H1 (cell line): ENCODE results near the gene ASAP2. TPM values are rescaled to one million over a fixed set of nuclear protein-coding genes. Genes with fewer than 3 reads are reported as not detected.

Experiments
- CTCF ChIA-PET: fragments of 300-600 bp; sonication (Branson Sonifier 250); formaldehyde crosslinking; loops from one replicate; lab custom pipeline; 2021; ENCODE audit not compliant: partially characterized antibody; lab: Charles Lee
- POLR2A ChIA-PET: fragments of 300-600 bp; sonication (Branson Sonifier 250); formaldehyde crosslinking; loops from one replicate; lab custom pipeline; 2021; ENCODE audit warnings: inconsistent platforms; ENCODE audit not compliant: partially characterized antibody; lab: Charles Lee
- DNase-seq, 2 experiments: peaks; one replicate each; pipeline versions ENCODE4 v3.0.0 to v3.0.0-alpha.2; 2010 to 2022; ENCODE audit warnings: low spot score in 2 of 2, low read depth in 1 of 2, mixed read lengths in 1 of 2
- FAIRE-seq: peaks from 2 replicates; lab custom pipeline; 2011; peaks lifted over from hg19 to GRCh38; lab: Jason Lieb, UNC
- H2AFZ ChIP-seq: 2 replicates; pipeline ENCODE4 v1.8.1; 2012; ENCODE audit warnings: low read length, inconsistent platforms
- H2AK5ac ChIP-seq: 2 replicates; pipeline ENCODE4 v1.6.1; 2013; ENCODE audit warnings: low read depth, low read length
- H2BK120ac ChIP-seq: replicated peaks from 2 replicates; pipeline ENCODE3; 2013; ENCODE audit warnings: low read depth, low read length, inconsistent platforms
- H2BK12ac ChIP-seq: 2 replicates; pipeline ENCODE4 v1.6.1; 2013; ENCODE audit warnings: low read depth, low read length
- H2BK15ac ChIP-seq: 2 replicates; pipeline ENCODE4 v1.6.1; 2013; ENCODE audit warnings: low read length
- H2BK20ac ChIP-seq: 2 replicates; pipeline ENCODE4 v1.6.1; 2013; ENCODE audit warnings: low read length
- H2BK5ac ChIP-seq: 2 replicates; pipeline ENCODE4 v1.6.1; 2013; ENCODE audit warnings: low read depth, low read length
- H3K14ac ChIP-seq: 2 replicates; pipeline ENCODE4 v1.6.1; 2013; ENCODE audit warnings: inconsistent platforms; ENCODE audit not compliant: insufficient read length
- H3K18ac ChIP-seq: 2 replicates; pipeline ENCODE4 v1.6.1; 2013; ENCODE audit warnings: low read length; ENCODE audit errors: extremely low read depth
- H3K23ac ChIP-seq: 2 replicates; pipeline ENCODE4 v1.6.1; 2013; ENCODE audit warnings: inconsistent platforms; ENCODE audit not compliant: insufficient read length
- H3K23me2 ChIP-seq: 2 replicates; pipeline ENCODE4 v1.6.1; 2013; ENCODE audit warnings: low read depth, low read length
- H3K27ac ChIP-seq: 2 replicates; pipeline ENCODE4 v1.6.1; 2011; ENCODE audit warnings: low read depth, low read length, inconsistent platforms
- H3K27me3 ChIP-seq, 4 experiments: replicated peaks in 1 of 4; 1 replicate in 1 of 4; 2 replicates in 3 of 4; pipeline versions ENCODE4 v1.6.1 to v1.8.1; 2011 to 2013; ENCODE audit warnings: low read length in 3 of 4, mild to moderate bottlenecking in 3 of 4, inconsistent platforms in 2 of 4, mixed read lengths in 2 of 4, moderate library complexity in 1 of 4; ENCODE audit not compliant: control insufficient read depth in 3 of 4, insufficient read depth in 3 of 4; ENCODE audit errors: extremely low read depth in 1 of 4
- H3K36me3 ChIP-seq, 4 experiments: 2 replicates each; pipeline versions ENCODE4 v1.6.1 to v1.8.1; 2011 to 2013; ENCODE audit warnings: mild to moderate bottlenecking in 4 of 4, low read length in 3 of 4, moderate library complexity in 2 of 4, control low read depth in 1 of 4, inconsistent platforms in 1 of 4; ENCODE audit not compliant: insufficient read depth in 4 of 4, control insufficient read depth in 2 of 4
- H3K4ac ChIP-seq: replicated peaks from 2 replicates; pipeline ENCODE3; 2013; ENCODE audit warnings: low read length, low read depth, mixed read lengths, inconsistent platforms; ENCODE audit not compliant: insufficient read length
- H3K4me1 ChIP-seq, 4 experiments: replicated peaks in 1 of 4; 1 replicate in 1 of 4; 2 replicates in 3 of 4; pipeline versions ENCODE4 v1.6.1 to v1.8.1; 2011 to 2013; ENCODE audit warnings: low read length in 3 of 4, inconsistent platforms in 2 of 4, mixed read lengths in 1 of 4; ENCODE audit not compliant: insufficient read depth in 4 of 4, control insufficient read depth in 3 of 4
- H3K4me2 ChIP-seq, 2 experiments: 2 replicates each; pipeline versions ENCODE4 v1.6.1 to v1.8.1; 2011 to 2013; ENCODE audit warnings: low read depth in 2 of 2, low read length in 2 of 2, control low read depth in 1 of 2, inconsistent platforms in 1 of 2, mild to moderate bottlenecking in 1 of 2; ENCODE audit not compliant: insufficient read depth in 1 of 2
- H3K4me3 ChIP-seq, 4 experiments: fragments of 200-600, 300-600 bp in 1 of 4; sonication (generic), shearing (Covaris generic), sonication (Bioruptor Twin) in 1 of 4; 2 replicates each; pipeline versions ENCODE4 v1.5.1 to v1.8.1; 2011 to 2016; ENCODE audit warnings: low read length in 4 of 4, low read depth in 3 of 4, control low read depth in 2 of 4, inconsistent platforms in 2 of 4, mild to moderate bottlenecking in 2 of 4, mixed read lengths in 1 of 4, moderate library complexity in 1 of 4; ENCODE audit not compliant: insufficient read depth in 2 of 4; ENCODE audit errors: extremely low read depth in 1 of 4
- H3K56ac ChIP-seq: replicated peaks from 2 replicates; pipeline ENCODE3; 2013; ENCODE audit warnings: low read depth, mild to moderate bottlenecking, mixed read lengths, low read length, inconsistent platforms; ENCODE audit not compliant: insufficient read length
- H3K79me1 ChIP-seq: 2 replicates; pipeline ENCODE4 v1.6.1; 2013; ENCODE audit warnings: low read depth, low read length, control low read depth
- H3K79me2 ChIP-seq, 2 experiments: 2 replicates each; pipeline versions ENCODE4 v1.6.1 to v1.8.1; 2012 to 2013; ENCODE audit warnings: low read length in 2 of 2, mild to moderate bottlenecking in 2 of 2, inconsistent platforms in 1 of 2; ENCODE audit not compliant: insufficient read depth in 2 of 2, control insufficient read depth in 1 of 2
- H3K9ac ChIP-seq, 4 experiments: replicated peaks in 1 of 4; 1 replicate in 1 of 4; 2 replicates in 3 of 4; pipeline versions ENCODE4 v1.6.1 to v1.8.1; 2011 to 2013; ENCODE audit warnings: low read depth in 3 of 4, low read length in 3 of 4, control low read depth in 2 of 4, mild to moderate bottlenecking in 2 of 4, moderate library complexity in 2 of 4, inconsistent platforms in 1 of 4; ENCODE audit errors: extremely low read depth in 1 of 4
- H3K9me3 ChIP-seq, 2 experiments: 2 replicates each; pipeline versions ENCODE4 v1.6.1 to v1.8.1; 2012 to 2013; ENCODE audit warnings: mild to moderate bottlenecking in 2 of 2, moderate library complexity in 2 of 2, control low read depth in 1 of 2, inconsistent platforms in 1 of 2, low read depth in 1 of 2, low read length in 1 of 2, mixed read lengths in 1 of 2; ENCODE audit not compliant: insufficient read depth in 2 of 2
- H4K20me1 ChIP-seq, 2 experiments: replicated peaks in 1 of 2; 2 replicates each; pipeline versions ENCODE3 to v1.8.1; 2011 to 2013; ENCODE audit warnings: inconsistent platforms in 2 of 2, low read length in 2 of 2, mild to moderate bottlenecking in 1 of 2; ENCODE audit not compliant: insufficient read depth in 2 of 2, control insufficient read depth in 1 of 2
- H4K5ac ChIP-seq: 2 replicates; pipeline ENCODE4 v1.6.1; 2013; ENCODE audit warnings: low read length, low read depth, mixed read lengths, inconsistent platforms; ENCODE audit not compliant: insufficient read length
- H4K8ac ChIP-seq: 2 replicates; pipeline ENCODE4 v1.8.0; 2013; ENCODE audit warnings: mild to moderate bottlenecking, moderate library complexity, low read length, inconsistent platforms; ENCODE audit not compliant: insufficient read depth; ENCODE audit errors: extremely low read depth
- H4K91ac ChIP-seq: replicated peaks from 2 replicates; pipeline ENCODE3; 2013; ENCODE audit warnings: low read length, mixed read lengths, inconsistent platforms; ENCODE audit not compliant: insufficient read length
- ASH2L ChIP-seq: fragments of 200-600, 300-600 bp; sonication (generic); IDR thresholded peaks from one replicate; pipeline ENCODE4 v1.7.1; 2017; ENCODE audit warnings: low read length
- CHD2 ChIP-seq: IDR thresholded peaks from 2 replicates; pipeline ENCODE4 v1.6.1; 2012; ENCODE audit warnings: low read length, improper control_type of control experiment
- CREB1 ChIP-seq: IDR thresholded peaks from 2 replicates; pipeline ENCODE4 v1.6.1; 2012; ENCODE audit warnings: inconsistent platforms
- FOSL1 ChIP-seq: IDR thresholded peaks from 2 replicates; pipeline ENCODE4 v1.6.1; 2011; ENCODE audit warnings: mild to moderate bottlenecking, low read depth, low read length, moderate library complexity; ENCODE audit not compliant: insufficient read depth
- KDM5A ChIP-seq: fragments of 200-600 bp; IDR thresholded peaks from 2 replicates; pipeline ENCODE4 v1.7.1; 2012; ENCODE audit warnings: mild to moderate bottlenecking, low read length, inconsistent platforms, mixed read lengths
- MAX ChIP-seq: IDR thresholded peaks from 2 replicates; pipeline ENCODE4 v1.6.1; 2012; ENCODE audit warnings: inconsistent platforms
- NANOG ChIP-seq: IDR thresholded peaks from 2 replicates; pipeline ENCODE4 v1.6.1; 2011; ENCODE audit warnings: low read length, low read depth, mild to moderate bottlenecking, inconsistent platforms; ENCODE audit not compliant: insufficient read depth, poor library complexity, severe bottlenecking
- POLR2A ChIP-seq, 2 experiments: IDR thresholded peaks; 1 replicate in 1 of 2; 2 replicates in 1 of 2; pipeline ENCODE4 v1.6.1; 2011; ENCODE audit warnings: low read depth in 2 of 2, low read length in 2 of 2, mild to moderate bottlenecking in 2 of 2; ENCODE audit errors: control extremely low read depth in 1 of 2
- RAD21 ChIP-seq, 2 experiments: IDR thresholded peaks in 1 of 2; conservative IDR thresholded peaks in 1 of 2; 2 replicates each; pipeline ENCODE4 v1.6.1; 2011; ENCODE audit warnings: low read depth in 2 of 2, low read length in 2 of 2, improper control_type of control experiment in 1 of 2, inconsistent platforms in 1 of 2, mild to moderate bottlenecking in 1 of 2, moderate library complexity in 1 of 2
- SAP30 ChIP-seq: fragments of 300-600 bp; sonication (generic); IDR thresholded peaks from 2 replicates; pipeline ENCODE4 v1.7.1; 2012; ENCODE audit warnings: low read length, moderate library complexity, mild to moderate bottlenecking, inconsistent platforms; ENCODE audit not compliant: insufficient read depth, insufficient replicate concordance
- SP2 ChIP-seq: IDR thresholded peaks from 2 replicates; pipeline ENCODE4 v1.6.1; 2012; ENCODE audit warnings: mild to moderate bottlenecking, low read length, inconsistent platforms
- SRF ChIP-seq: IDR thresholded peaks from 2 replicates; pipeline ENCODE4 v1.6.1; 2011; ENCODE audit warnings: mild to moderate bottlenecking, low read depth, low read length, moderate library complexity
- TCF12 ChIP-seq: IDR thresholded peaks from 2 replicates; pipeline ENCODE4 v1.6.1; 2011; ENCODE audit warnings: low read depth, mild to moderate bottlenecking, low read length
- TEAD4 ChIP-seq: IDR thresholded peaks from 2 replicates; pipeline ENCODE4 v1.6.1; 2012; ENCODE audit warnings: low read depth, low read length, inconsistent platforms, mixed read lengths
- WGBS, 2 experiments: shearing (Covaris generic) in 1 of 2; methylation state at CpG; one replicate each; pipeline versions ENCODE4 v1.1.6 to v1.1.7; 2013 to 2015; ENCODE audit warnings: low lambda C conversion rate in 2 of 2, mixed read lengths in 2 of 2, inconsistent platforms in 1 of 2, low coverage in 1 of 2, missing lambda C conversion rate in 1 of 2; ENCODE audit not compliant: insufficient replicate concordance in 2 of 2, insufficient coverage in 1 of 2, insufficient read length in 1 of 2; ENCODE audit errors: extremely low coverage in 1 of 2, missing lambda C conversion rate in 1 of 2; 5-methylcytosine and 5-hydroxymethylcytosine counted together
- polyA plus RNA-seq, 7 experiments: library from polyadenylated mRNA; depleted of rRNA in 3 of 7; stranded (reverse) in 5 of 7; unstranded in 2 of 7; fragments of >200 nt in 5 of 7; fragments of 200-250 nt in 2 of 7; gene quantifications; 1 replicate in 5 of 7; 2 replicates in 1 of 7; 4 replicates in 1 of 7; pipeline versions ENCODE4 v1.2.1 to v1.2.3, GENCODE V29; 2011 to 2013; ENCODE audit warnings: missing spikeins in 2 of 7, mixed read lengths in 2 of 7
- total RNA-seq: library from RNA; stranded (reverse); fragmentation: NEBNext Ultra II Directional; extraction: Animal tissue kit (Norgen Biotek cat#: 25700); gene quantifications from 2 replicates; pipeline ENCODE4 v1.2.1, GENCODE V29; 2021

Gene ASAP2
- total and polyA plus RNA-seq, 2 of the 8 experiments (the other 6 are each of a cell fraction or from before 2014, with no cell fraction given): 10.2 to 18.7 TPM

DNA sequence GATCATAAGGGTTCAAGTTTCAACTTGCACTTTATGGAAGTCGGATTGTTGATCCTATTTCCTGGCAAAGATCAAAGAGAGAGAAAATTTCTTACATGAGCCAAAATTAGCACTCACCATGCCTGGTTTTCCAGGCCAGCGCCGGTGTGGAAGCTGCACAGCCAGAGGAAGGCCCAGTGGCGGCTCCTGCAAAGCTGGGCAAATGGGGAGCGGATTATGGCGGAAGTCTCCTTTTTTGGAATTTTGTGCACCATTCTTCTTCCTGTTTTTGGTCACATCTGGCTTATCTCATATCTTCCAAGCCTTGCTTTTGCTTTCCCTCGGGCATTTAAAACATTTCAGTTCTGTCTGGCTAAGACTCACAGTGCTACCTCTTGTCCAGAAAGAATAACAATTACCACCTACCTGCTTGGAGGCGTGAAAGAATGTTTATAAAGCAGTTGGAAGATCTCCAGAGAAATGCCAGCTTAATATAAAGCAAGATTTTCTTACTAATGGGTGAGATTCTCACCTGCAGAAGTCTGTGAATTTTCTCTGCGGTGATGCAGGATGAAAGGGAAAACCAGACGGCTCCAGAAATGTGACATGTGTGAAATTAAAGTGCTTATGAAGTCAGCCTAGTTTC, 94.3 kb downstream of the ASAP2 start:
- POLR2A ChIA-PET: interaction anchor here (1.4 kb wide), 1 partner anchor 9 kb away, joined by 3 read pairs; no protein-coding TSS in a partner anchor
- Histone ChIP-seq H3K4me3 (no peak overlapping the region), H2AFZ (no peak overlapping the region), H2AK5ac (no peak overlapping the region), H3K4me1 (no peaks in the 10 kb centered on the region; a peak in 2 of 7 replicates), H3K9ac (no peak overlapping the region), H3K4me2 (no peak overlapping the region), H3K79me1 (no peaks in the 10 kb centered on the region; the same call in 1 of the 2 replicates), H3K79me2 (no peaks in the 10 kb centered on the region), H4K20me1 (peaks cover 0 to 2% of the 10 kb centered on the region in 2 experiments), H3K36me3 (no peaks in the 10 kb centered on the region; a peak in 1 of 8 replicates), H2BK15ac (no peak overlapping the region), H3K18ac (no peak overlapping the region), H3K14ac (no peak overlapping the region), H3K23me2 (peaks cover 7% of the 10 kb centered on the region; the same call in 1 of the 2 replicates), H3K9me3 (no peaks in the 10 kb centered on the region), H4K91ac (no peak overlapping the region), H4K8ac (no peak overlapping the region), H3K23ac (no peak overlapping the region), H2BK20ac (no peak overlapping the region), H2BK12ac (no peak overlapping the region), H3K27me3 (no peaks in the 10 kb centered on the region), H3K56ac (no peak overlapping the region), H4K5ac (no peak overlapping the region), H3K27ac (no peak overlapping the region), H2BK120ac (no peak overlapping the region), H3K4ac (no peak overlapping the region), H2BK5ac (no peak overlapping the region)
- WGBS, 2 experiments: 89% methylated on average over 10 of the region's 10 CpGs; no CpG with 5 or more reads in 1 of the 2 experiments
- CTCF ChIA-PET: interaction anchor here (0.8 to 1.5 kb wide), 5 partner anchors 9 to 189 kb away, joined by 3 to 6 read pairs (median 3); no protein-coding TSS in a partner anchor
- FAIRE-seq: no peak
- no peak for DNase-seq
- TF ChIP-seq CHD2 (no peak), MAX (no peak), ASH2L (no peak), POLR2A (IDR thresholded peaks at IDR 0.05; ENCODE audit: control extremely low read depth in 1 of 2, low read depth in 2 of 2, low read length in 2 of 2) (no peak), NANOG (no peak), FOSL1 (no peak), SAP30 (no peak), SRF (no peak), TEAD4 (no peak), RAD21 (IDR thresholded peaks at IDR 0.05 in 1 of 2, conservative IDR thresholded peaks at IDR 0.05 in 1 of 2; ENCODE audit: low read depth in 2 of 2, low read length in 2 of 2) (no peak), TCF12 (no peak), KDM5A (no peak), SP2 (no peak), CREB1 (no peak)
